Testis (tissue), 2 donors: ENCODE data around the gene CHST8.

Source experiments
- CTCF ChIP-seq, 3 experiments: fragments of 450-650 bp in 2 of 3; fragments of 200-600 bp in 1 of 3; sonication (generic) in 1 of 3; IDR thresholded peaks; one replicate each; pipeline ENCODE4 v1.5.1; 2016 to 2019; ENCODE audit warnings: antibody characterized with exemption in 3 of 3, mild to moderate bottlenecking in 2 of 3, moderate library complexity in 1 of 3
- POLR2A ChIP-seq: fragments of 450-650 bp; IDR thresholded peaks from one replicate; pipeline ENCODE4 v1.6.1; 2017; ENCODE audit warnings: antibody characterized with exemption, mild to moderate bottlenecking, moderate library complexity

- no peak for TF ChIP-seq CTCF (IDR thresholded peaks at IDR 0.05)
- no peak for TF ChIP-seq POLR2A
Measured at GRCh38 chr19:33819880-33820781, 198.4 kb downstream of the CHST8 start.
